ENCODE data around the gene S1PR5.

- TF ChIP-seq HNRNPUL1 (IDR thresholded peaks at IDR 0.05; ENCODE audit: low read length) (no peak), ETV6 (IDR thresholded peaks at IDR 0.05; ENCODE audit: borderline replicate concordance in 1 of 2, low read depth in 2 of 2, low read length in 1 of 2) (no peak), ETV6 (CRISPR knock-in tag; IDR thresholded peaks at IDR 0.05; ENCODE audit: borderline replicate concordance) (no peak), NR2C2 (CRISPR knock-in tag; IDR thresholded peaks at IDR 0.05) (no peak), NR2C2 (tag; IDR thresholded peaks at IDR 0.05) (no peak), SIX5 (IDR thresholded peaks at IDR 0.05; ENCODE audit: borderline replicate concordance in 1 of 2, insufficient read depth in 1 of 2, low read depth in 1 of 2, low read length in 2 of 2) (no peak)
- TF ChIP-seq, protein P1, sequence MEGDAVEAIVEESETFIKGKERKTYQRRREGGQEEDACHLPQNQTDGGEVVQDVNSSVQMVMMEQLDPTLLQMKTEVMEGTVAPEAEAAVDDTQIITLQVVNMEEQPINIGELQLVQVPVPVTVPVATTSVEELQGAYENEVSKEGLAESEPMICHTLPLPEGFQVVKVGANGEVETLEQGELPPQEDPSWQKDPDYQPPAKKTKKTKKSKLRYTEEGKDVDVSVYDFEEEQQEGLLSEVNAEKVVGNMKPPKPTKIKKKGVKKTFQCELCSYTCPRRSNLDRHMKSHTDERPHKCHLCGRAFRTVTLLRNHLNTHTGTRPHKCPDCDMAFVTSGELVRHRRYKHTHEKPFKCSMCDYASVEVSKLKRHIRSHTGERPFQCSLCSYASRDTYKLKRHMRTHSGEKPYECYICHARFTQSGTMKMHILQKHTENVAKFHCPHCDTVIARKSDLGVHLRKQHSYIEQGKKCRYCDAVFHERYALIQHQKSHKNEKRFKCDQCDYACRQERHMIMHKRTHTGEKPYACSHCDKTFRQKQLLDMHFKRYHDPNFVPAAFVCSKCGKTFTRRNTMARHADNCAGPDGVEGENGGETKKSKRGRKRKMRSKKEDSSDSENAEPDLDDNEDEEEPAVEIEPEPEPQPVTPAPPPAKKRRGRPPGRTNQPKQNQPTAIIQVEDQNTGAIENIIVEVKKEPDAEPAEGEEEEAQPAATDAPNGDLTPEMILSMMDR (IDR thresholded peaks at IDR 0.05 in 2 of 3, conservative IDR thresholded peaks at IDR 0.05 in 1 of 3; ENCODE audit: insufficient read depth in 2 of 3, low read depth in 1 of 3, low read length in 3 of 3), result no peak
- TF ChIP-seq, protein P2, sequence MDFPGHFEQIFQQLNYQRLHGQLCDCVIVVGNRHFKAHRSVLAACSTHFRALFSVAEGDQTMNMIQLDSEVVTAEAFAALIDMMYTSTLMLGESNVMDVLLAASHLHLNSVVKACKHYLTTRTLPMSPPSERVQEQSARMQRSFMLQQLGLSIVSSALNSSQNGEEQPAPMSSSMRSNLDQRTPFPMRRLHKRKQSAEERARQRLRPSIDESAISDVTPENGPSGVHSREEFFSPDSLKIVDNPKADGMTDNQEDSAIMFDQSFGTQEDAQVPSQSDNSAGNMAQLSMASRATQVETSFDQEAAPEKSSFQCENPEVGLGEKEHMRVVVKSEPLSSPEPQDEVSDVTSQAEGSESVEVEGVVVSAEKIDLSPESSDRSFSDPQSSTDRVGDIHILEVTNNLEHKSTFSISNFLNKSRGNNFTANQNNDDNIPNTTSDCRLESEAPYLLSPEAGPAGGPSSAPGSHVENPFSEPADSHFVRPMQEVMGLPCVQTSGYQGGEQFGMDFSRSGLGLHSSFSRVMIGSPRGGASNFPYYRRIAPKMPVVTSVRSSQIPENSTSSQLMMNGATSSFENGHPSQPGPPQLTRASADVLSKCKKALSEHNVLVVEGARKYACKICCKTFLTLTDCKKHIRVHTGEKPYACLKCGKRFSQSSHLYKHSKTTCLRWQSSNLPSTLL (IDR thresholded peaks at IDR 0.05), result no peak
- TF ChIP-seq, protein P3, sequence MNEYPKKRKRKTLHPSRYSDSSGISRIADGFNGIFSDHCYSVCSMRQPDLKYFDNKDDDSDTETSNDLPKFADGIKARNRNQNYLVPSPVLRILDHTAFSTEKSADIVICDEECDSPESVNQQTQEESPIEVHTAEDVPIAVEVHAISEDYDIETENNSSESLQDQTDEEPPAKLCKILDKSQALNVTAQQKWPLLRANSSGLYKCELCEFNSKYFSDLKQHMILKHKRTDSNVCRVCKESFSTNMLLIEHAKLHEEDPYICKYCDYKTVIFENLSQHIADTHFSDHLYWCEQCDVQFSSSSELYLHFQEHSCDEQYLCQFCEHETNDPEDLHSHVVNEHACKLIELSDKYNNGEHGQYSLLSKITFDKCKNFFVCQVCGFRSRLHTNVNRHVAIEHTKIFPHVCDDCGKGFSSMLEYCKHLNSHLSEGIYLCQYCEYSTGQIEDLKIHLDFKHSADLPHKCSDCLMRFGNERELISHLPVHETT (CRISPR knock-in tag; conservative IDR thresholded peaks at IDR 0.05 in 1 of 2, IDR thresholded peaks at IDR 0.05 in 1 of 2), result no peak
These were observed 468 bp downstream of the S1PR5 start for GRCh38 chr19:10516671-10517286.

Measured in K562 (cell line).